ENCODE data around the gene HS1BP3. TPM values are rescaled to one million over a fixed set of nuclear protein-coding genes. Genes with fewer than 3 reads are reported as not detected.
A peak's percentile ranks its signal among the peaks of the same experiment; 100 is the strongest.

HS1BP3 gene
- polyA plus RNA-seq, 10 donors = 6.5 to 10.1 (median 8.6) TPM

GRCh38 chr2:20676353-20677215 is 25.7 kb upstream of the HS1BP3 start:
- no peak for DNase-seq

DNA sequence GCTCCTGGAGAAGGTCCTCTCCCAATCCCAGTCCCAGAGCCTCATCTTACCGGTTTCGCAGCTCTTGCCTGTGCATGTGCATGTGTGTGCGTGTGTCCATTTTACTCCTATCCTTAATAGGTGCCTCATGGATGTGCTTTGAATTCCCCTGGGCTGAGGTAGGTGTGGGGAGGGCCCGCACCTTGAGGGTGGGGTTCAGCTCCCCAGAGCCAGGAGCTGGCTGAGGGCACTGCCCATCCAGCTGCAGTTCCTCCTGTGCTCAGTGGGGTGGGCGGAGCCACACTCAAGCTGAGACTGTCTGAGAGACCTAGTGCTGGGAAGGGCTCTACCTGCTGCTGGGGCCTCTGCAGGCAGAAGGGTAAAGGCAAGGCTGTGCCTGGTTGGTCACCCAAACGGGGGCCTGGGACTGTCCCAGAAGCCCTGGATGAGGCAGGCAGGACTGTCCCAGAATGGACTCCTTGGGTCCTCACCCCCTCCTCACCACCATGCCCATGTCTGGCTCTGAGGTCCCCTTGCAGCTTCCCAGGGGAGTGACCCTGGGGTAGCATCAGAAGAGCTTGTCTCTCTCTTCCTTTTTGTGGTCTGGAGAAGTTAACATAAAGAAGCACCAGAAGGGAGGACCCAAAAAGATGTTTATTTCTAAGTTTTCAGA is 24.9 kb upstream of the HS1BP3 start:
- DNase-seq = no peak

- peak in 2 of 3 donors; percentile 34 to 70 for DNase-seq
Observed at GRCh38 chr2:20674974-20675679, 24.2 kb upstream of the HS1BP3 start.

- DNase-seq = no peak
Observed at GRCh38 chr2:20674309-20674965, 23.5 kb upstream of the HS1BP3 start.

GRCh38 chr2:20673686-20674308 is 22.9 kb upstream of the HS1BP3 start:
- no peak for DNase-seq

GRCh38 chr2:20672201-20672951 is 21.5 kb upstream of the HS1BP3 start:
- DNase-seq = no peak

DNA sequence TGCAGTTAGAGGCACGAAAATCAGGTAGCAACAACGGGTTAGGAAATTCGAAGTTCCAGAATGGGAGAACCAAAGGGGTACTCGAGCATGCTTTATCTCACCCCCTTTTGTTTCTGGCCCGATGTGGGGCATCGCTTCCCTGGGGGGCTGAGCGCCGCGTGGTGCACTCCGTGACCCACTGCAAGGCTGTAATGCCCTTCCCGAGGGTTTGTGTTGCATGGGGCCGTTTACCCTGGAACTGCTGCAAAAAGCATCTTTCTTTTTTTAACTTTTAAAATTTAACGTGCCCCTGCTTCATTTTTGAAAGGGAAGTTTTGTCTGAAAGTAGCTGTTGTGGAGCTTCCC is 20.8 kb upstream of the HS1BP3 start:
- DNase-seq = no peak

- no peak for DNase-seq
Observed at GRCh38 chr2:20671036-20671735, 20.3 kb upstream of the HS1BP3 start.

GRCh38 chr2:20670315-20671035 is 19.6 kb upstream of the HS1BP3 start:
- peak in 1 of 3 donors; percentile 66 for DNase-seq

DNA sequence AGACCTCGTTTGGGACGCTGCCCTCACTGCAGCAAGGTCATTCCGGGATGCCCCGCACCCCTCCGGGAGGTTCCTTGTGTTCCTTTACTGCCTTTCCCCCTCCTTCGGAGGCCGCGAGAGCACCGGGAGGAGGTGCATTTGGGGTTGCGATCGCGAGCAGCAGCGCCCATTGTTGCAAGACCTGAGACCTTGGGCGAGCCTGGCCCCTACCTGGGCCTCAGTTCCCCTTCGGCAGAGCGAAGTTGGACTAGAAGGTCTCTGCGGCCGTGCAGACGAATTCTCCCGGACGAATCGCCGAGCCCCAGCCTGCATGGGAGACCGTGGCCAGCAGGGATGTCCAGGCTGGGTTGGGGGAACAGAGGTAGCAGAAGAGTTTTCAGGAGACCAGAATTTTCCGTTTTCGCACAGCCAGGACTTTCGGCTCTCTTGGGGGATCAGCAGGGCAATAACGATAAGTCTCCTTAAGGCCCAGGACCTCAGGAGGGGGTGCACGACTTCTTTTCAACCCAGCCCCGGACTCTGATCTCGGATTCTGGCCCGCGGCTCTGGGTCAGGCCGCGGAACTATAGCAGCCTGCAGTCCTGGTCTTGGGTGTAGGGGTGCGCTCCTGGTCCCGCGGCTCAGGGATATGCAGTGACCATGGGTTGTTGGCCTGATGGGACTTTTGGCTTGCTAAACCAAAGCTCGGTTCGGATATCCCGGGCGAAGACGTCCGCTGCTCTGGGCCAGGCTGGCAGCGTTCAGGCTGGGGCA is 18.8 kb upstream of the HS1BP3 start:
- no peak for DNase-seq

DNA sequence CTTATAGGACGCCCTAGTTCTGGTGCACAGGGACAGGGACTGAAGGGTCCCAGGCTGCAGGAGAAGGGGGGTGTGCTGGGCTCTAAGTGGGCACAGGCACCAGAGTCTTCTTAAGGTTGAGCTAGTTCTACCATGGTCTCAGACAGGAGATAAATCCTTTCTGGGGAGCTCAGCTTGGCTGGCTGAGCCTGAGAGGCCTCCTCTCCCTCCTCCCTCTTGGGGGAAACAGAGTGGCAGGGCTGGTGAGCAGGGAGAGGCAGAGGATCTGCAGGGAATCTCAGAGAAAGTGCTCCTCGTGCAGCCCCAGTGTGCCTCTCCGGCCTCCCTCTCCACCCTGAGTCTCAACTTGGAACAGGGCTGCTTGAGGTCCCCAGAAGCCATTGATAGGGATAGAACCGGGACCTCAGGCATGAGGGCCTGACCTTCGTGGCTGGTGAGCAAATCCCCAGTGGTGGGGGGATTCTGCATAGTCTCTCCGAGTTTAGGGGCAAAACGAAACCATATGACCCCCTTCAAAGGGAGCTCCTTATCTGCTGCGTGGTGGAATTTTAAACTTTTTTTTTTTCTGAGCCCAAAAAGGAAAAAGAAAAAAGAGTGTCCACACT is 18.1 kb upstream of the HS1BP3 start:
- DNase-seq = no peak

GRCh38 chr2:20668451-20668850 is 17.6 kb upstream of the HS1BP3 start:
- DNase-seq = no peak

DNA sequence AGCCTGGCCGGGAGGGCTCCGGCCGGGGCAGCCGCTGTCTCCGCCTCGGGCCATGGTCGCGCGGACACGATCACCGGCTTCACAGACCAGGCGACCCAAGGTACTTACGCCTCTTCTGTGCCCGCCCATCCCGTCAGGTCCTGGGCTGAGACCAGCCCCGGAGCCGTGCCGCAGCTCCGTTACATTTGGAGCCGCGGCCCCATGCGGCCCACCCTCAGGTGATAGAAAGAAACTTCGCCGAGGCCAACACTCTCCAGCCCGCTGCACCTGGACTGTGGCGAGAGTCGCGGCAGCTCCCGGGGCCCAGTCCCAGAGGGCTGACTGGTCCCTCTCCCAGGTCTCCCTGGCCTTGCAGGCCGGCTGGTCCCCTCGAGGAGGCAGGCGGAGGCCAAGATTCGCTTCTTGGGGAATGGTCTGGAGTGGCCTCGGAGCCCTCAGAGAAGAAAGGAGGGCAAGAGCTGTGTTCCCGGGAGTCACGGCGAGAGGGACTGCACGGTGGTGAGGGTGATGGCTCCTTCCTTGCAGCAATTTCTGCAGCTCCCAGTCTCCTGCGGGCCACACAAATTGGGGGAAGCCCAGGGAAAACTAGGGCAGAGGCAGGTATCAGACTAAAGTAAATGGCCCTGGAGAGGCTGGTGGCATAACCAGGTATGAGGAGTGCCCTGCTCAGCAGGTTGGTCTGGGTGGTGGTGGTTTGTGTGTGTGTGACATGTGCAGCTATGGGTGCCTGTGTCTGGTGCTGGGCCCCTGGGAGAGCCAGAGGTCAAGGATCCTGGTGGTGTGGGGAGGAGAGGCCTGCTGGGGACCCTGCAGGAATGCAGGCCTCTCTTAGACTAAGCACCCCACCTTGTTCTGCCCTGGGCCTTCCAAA is 16.9 kb upstream of the HS1BP3 start:
- DNase-seq = no peak

DNA sequence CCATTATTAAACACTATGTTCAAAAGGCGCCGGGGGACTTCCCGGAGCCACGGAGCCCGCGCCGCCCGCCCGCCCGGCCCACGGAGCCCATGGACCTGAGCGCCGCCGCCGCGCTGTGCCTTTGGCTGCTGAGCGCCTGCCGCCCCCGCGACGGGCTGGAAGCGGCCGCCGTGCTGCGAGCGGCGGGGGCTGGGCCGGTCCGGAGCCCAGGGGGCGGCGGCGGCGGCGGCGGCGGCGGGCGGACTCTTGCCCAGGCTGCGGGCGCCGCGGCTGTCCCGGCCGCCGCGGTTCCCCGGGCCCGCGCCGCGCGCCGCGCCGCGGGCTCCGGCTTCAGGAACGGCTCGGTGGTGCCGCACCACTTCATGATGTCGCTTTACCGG is 16.2 kb upstream of the HS1BP3 start:
- no peak for DNase-seq

DNA sequence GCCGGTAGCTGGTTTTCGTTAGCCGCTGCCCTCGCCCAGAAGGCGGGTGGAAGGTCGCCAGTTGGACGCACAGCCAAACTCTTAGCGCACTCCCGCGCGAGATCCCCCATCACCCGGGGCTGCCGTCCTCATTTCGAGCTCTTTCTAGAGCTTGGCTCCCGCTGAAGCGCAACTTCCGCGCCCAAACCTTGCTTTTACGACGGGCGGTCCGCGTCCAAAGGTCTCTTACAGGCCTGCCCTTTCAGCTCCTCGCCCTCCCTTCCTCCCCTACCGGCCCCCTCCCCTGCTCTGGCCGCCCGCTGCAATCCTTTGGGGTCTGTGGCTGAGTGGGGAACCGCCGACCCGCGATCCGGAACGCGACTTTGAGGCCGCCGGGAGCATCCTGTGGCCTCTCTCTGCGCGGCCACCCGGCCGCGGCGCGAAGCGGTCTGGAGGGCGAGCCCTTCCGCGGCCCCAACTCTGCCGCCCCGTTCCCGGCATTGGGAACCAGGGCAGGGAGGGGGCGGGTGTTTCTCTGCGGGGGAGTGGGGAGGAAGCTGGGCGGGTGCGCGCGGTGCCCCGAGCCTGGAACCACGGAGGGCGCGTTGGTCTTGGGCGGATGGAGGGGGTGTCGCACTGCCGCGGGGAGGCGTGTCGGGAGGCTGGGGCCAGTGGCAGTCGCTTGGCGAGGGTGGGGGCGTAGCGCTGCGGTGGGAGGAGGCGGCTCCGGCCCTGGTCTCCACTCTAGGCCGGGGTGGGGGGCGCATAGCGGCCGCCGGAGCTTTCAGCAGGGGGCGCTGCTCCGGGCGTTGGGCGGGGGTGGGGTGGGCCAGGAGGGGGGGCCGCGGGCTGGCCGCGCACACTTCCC is 15.6 kb upstream of the HS1BP3 start, which contains the start of gene GDF7:
Gene GDF7 (plus strand): TSS at position 841 of the 847 bp plus-strand sequence. CDS start 96 bp downstream, outside the sequence.
- DNase-seq = peak in 2 of 3 donors; percentile 42 to 80

DNA sequence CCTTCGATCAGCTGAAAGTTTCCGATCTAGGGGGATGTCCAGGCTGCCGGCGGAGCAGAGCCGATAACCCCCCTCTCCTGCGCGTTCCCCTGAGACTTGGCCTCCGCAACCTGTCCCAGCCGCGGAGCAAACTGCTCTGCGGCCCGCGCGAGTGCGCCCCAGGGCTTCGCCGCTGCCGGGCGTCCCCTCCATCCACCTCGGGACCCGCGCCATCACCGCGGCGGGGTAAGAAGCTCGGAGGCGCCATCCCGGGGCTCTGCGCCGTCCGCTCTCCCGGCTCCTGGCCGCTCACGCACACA is 15.1 kb upstream of the HS1BP3 start:
- no peak for DNase-seq
